Karpas-422 (cell line): ENCODE results near the gene GAK. TPM values are rescaled to one million over a fixed set of nuclear protein-coding genes. Genes with fewer than 3 reads are reported as not detected.

Source experiments
- DNase-seq: peaks from one replicate; pipeline ENCODE4 v3.0.0-alpha.2; 2015
- H2AFZ ChIP-seq: fragments of 200-600 bp; sonication (generic); 2 replicates; pipeline ENCODE4 v1.6.1; 2014; ENCODE audit warnings: antibody characterized with exemption, low read length, mixed read lengths
- H3K27ac ChIP-seq: fragments of 200-600 bp; sonication (generic); 2 replicates; pipeline ENCODE4 v1.5.1; 2014; ENCODE audit warnings: mild to moderate bottlenecking, low read length, moderate library complexity
- H3K27me3 ChIP-seq: fragments of 200-600 bp; sonication (generic); 2 replicates; pipeline ENCODE4 v1.6.1; 2014; ENCODE audit warnings: low read length, mixed read lengths
- H3K36me3 ChIP-seq: fragments of 200-600 bp; sonication (generic); 2 replicates; pipeline ENCODE4 v1.6.1; 2014; ENCODE audit warnings: low read length, mixed read lengths; ENCODE audit not compliant: insufficient read depth
- H3K4me1 ChIP-seq: fragments of 200-600 bp; sonication (generic); 2 replicates; pipeline ENCODE4 v1.6.1; 2014; ENCODE audit warnings: mild to moderate bottlenecking, low read length, mixed read lengths
- H3K4me2 ChIP-seq: fragments of 200-600 bp; sonication (generic); 2 replicates; pipeline ENCODE4 v1.6.1; 2014; ENCODE audit warnings: low read length, low read depth, mild to moderate bottlenecking; ENCODE audit not compliant: poor library complexity, severe bottlenecking
- H3K4me3 ChIP-seq: fragments of 200-600 bp; sonication (generic); 2 replicates; pipeline ENCODE4 v1.5.1; 2014; ENCODE audit warnings: mild to moderate bottlenecking, antibody characterized with exemption, low read length, mixed read lengths
- H3K79me2 ChIP-seq: fragments of 200-600 bp; sonication (generic); 2 replicates; pipeline ENCODE4 v1.6.1; 2014; ENCODE audit warnings: mild to moderate bottlenecking, low read length, mixed read lengths
- H3K9ac ChIP-seq: fragments of 200-600 bp; sonication (generic); 2 replicates; pipeline ENCODE4 v1.6.0; 2014; ENCODE audit warnings: low read length
- H3K9me2 ChIP-seq: fragments of 200-600 bp; sonication (generic), shearing (Covaris generic); replicated peaks from 2 replicates; pipeline ENCODE4 v1.6.0; 2014; ENCODE audit warnings: mild to moderate bottlenecking, low read length, moderate library complexity; ENCODE audit not compliant: insufficient read depth
- H3K9me3 ChIP-seq: fragments of 300-700, 200-600 bp; sonication (generic); 2 replicates; pipeline ENCODE4 v1.6.1; 2014; ENCODE audit warnings: low read length, mixed read lengths
- H4K20me1 ChIP-seq: fragments of 200-600 bp; sonication (generic); 2 replicates; pipeline ENCODE4 v1.6.1; 2014; ENCODE audit warnings: mild to moderate bottlenecking, antibody characterized with exemption, low read length, low read depth; ENCODE audit not compliant: insufficient read depth
- total RNA-seq: library from RNA; depleted of rRNA; stranded (reverse); fragments of >200 nt; shearing (Covaris generic); gene quantifications from 2 replicates; pipeline ENCODE4 v1.2.3, GENCODE V29; 2014; ENCODE audit warnings: low replicate concordance

GAK gene
- total RNA-seq, 1 experiment from 2014 or later = 48.8 TPM

GRCh38 chr4:865121-865465, 67.0 kb downstream of the GAK start:
- Histone ChIP-seq H3K9me3 (no peaks in the 10 kb centered on the region), H3K4me3 (no peak overlapping the region), H3K36me3 (peaks cover 22% of the 10 kb centered on the region), H3K4me1 (no peaks in the 10 kb centered on the region), H3K9me2 (no peaks in the 10 kb centered on the region), H2AFZ (no peak overlapping the region), H3K79me2 (no peaks in the 10 kb centered on the region), H4K20me1 (no peaks in the 10 kb centered on the region), H3K27me3 (no peaks in the 10 kb centered on the region), H3K27ac (no peak overlapping the region), H3K9ac (no peak overlapping the region), H3K4me2 (no peak overlapping the region)
- no peak for DNase-seq

- H3K4me1 ChIP-seq = no peaks in the 10 kb centered on the region
- H3K27me3 ChIP-seq = no peaks in the 10 kb centered on the region
- no peak overlapping the region for H3K4me3 ChIP-seq
- peaks cover 27% of the 10 kb centered on the region for H3K36me3 ChIP-seq
- no peak overlapping the region for H2AFZ ChIP-seq
- H3K27ac ChIP-seq = no peak overlapping the region
- H4K20me1 ChIP-seq = no peaks in the 10 kb centered on the region
- H3K79me2 ChIP-seq = no peaks in the 10 kb centered on the region
- no peaks in the 10 kb centered on the region for H3K9me3 ChIP-seq
- no peak overlapping the region for H3K9ac ChIP-seq
- no peak for DNase-seq
- H3K9me2 ChIP-seq = no peaks in the 10 kb centered on the region
- H3K4me2 ChIP-seq = no peak overlapping the region
These were observed 67.5 kb downstream of the GAK start for GRCh38 chr4:864456-865120.

GRCh38 chr4:860561-860960, 71.6 kb downstream of the GAK start:
- no peak overlapping the region for H3K4me3 ChIP-seq
- DNase-seq = no peak
- H3K79me2 ChIP-seq = no peaks in the 10 kb centered on the region
- H3K27ac ChIP-seq = no peak overlapping the region
- H2AFZ ChIP-seq = no peak overlapping the region
- H3K9ac ChIP-seq = no peak overlapping the region
- peaks cover 5% of the 10 kb centered on the region; the same call in 1 of the 2 replicates for H3K9me3 ChIP-seq
- H4K20me1 ChIP-seq = no peaks in the 10 kb centered on the region
- no peak overlapping the region for H3K4me2 ChIP-seq
- no peaks in the 10 kb centered on the region for H3K27me3 ChIP-seq
- no peaks in the 10 kb centered on the region for H3K9me2 ChIP-seq
- H3K4me1 ChIP-seq = no peaks in the 10 kb centered on the region
- H3K36me3 ChIP-seq = peaks cover 53% of the 10 kb centered on the region

- no peaks in the 10 kb centered on the region for H4K20me1 ChIP-seq
- H3K9me3 ChIP-seq = peaks cover 5% of the 10 kb centered on the region; the same call in 1 of the 2 replicates
- no peak overlapping the region for H3K9ac ChIP-seq
- H3K9me2 ChIP-seq = no peaks in the 10 kb centered on the region
- H2AFZ ChIP-seq = no peak overlapping the region
- DNase-seq = no peak
- H3K36me3 ChIP-seq = peaks cover 53% of the 10 kb centered on the region
- no peaks in the 10 kb centered on the region for H3K4me1 ChIP-seq
- no peak overlapping the region for H3K4me2 ChIP-seq
- no peak overlapping the region for H3K4me3 ChIP-seq
- H3K79me2 ChIP-seq = no peaks in the 10 kb centered on the region
- no peaks in the 10 kb centered on the region for H3K27me3 ChIP-seq
- H3K27ac ChIP-seq = no peak overlapping the region
These were observed 72.6 kb downstream of the GAK start for GRCh38 chr4:859496-859895.

- Histone ChIP-seq H3K9ac (no peak overlapping the region), H3K79me2 (no peaks in the 10 kb centered on the region), H4K20me1 (no peaks in the 10 kb centered on the region), H3K36me3 (peaks cover 53% of the 10 kb centered on the region), H3K4me3 (no peak overlapping the region), H3K27me3 (no peaks in the 10 kb centered on the region), H3K9me2 (no peaks in the 10 kb centered on the region), H2AFZ (no peak overlapping the region), H3K27ac (no peak overlapping the region), H3K4me1 (no peaks in the 10 kb centered on the region), H3K4me2 (no peak overlapping the region), H3K9me3 (peaks cover 5% of the 10 kb centered on the region; the same call in 1 of the 2 replicates)
- no peak for DNase-seq
These were observed 73.2 kb downstream of the GAK start for GRCh38 chr4:858831-859451.

- DNase-seq = no peak
- Histone ChIP-seq H3K9ac (no peak overlapping the region), H3K4me2 (no peak overlapping the region), H2AFZ (no peak overlapping the region), H3K9me2 (no peaks in the 10 kb centered on the region), H3K27me3 (no peaks in the 10 kb centered on the region), H3K36me3 (peaks cover 48% of the 10 kb centered on the region), H3K4me3 (no peak overlapping the region), H4K20me1 (no peaks in the 10 kb centered on the region), H3K4me1 (no peaks in the 10 kb centered on the region), H3K79me2 (no peaks in the 10 kb centered on the region), H3K9me3 (peaks cover 5% of the 10 kb centered on the region; the same call in 1 of the 2 replicates), H3K27ac (no peak overlapping the region)
These were observed 74.1 kb downstream of the GAK start for GRCh38 chr4:858041-858481.

GRCh38 chr4:857461-857860, 74.7 kb downstream of the GAK start:
- H3K4me1 ChIP-seq = no peaks in the 10 kb centered on the region
- H3K9me3 ChIP-seq = peaks cover 5% of the 10 kb centered on the region; the same call in 1 of the 2 replicates
- no peak overlapping the region for H3K27ac ChIP-seq
- no peak overlapping the region for H3K9ac ChIP-seq
- no peaks in the 10 kb centered on the region for H3K27me3 ChIP-seq
- no peak overlapping the region for H3K4me3 ChIP-seq
- H3K79me2 ChIP-seq = no peaks in the 10 kb centered on the region
- no peak overlapping the region for H3K4me2 ChIP-seq
- DNase-seq = no peak
- no peak overlapping the region for H2AFZ ChIP-seq
- H3K9me2 ChIP-seq = no peaks in the 10 kb centered on the region
- peaks cover 43% of the 10 kb centered on the region for H3K36me3 ChIP-seq
- no peaks in the 10 kb centered on the region for H4K20me1 ChIP-seq

- no peak for DNase-seq
- H3K79me2 ChIP-seq = no peaks in the 10 kb centered on the region
- no peaks in the 10 kb centered on the region for H3K27me3 ChIP-seq
- H3K9me2 ChIP-seq = no peaks in the 10 kb centered on the region
- H3K9me3 ChIP-seq = peaks cover 5% of the 10 kb centered on the region; the same call in 1 of the 2 replicates
- H3K36me3 ChIP-seq = peaks cover 36% of the 10 kb centered on the region
- H3K4me3 ChIP-seq = no peak overlapping the region
- H3K4me1 ChIP-seq = no peaks in the 10 kb centered on the region
- no peaks in the 10 kb centered on the region for H4K20me1 ChIP-seq
- H3K9ac ChIP-seq = no peak overlapping the region
- no peak overlapping the region for H3K4me2 ChIP-seq
- H3K27ac ChIP-seq = no peak overlapping the region
- H2AFZ ChIP-seq = no peak overlapping the region
These were observed 75.8 kb downstream of the GAK start for GRCh38 chr4:856225-856901.
